Thyroid gland (tissue), 4 donors: ENCODE data around the gene ZC2HC1C. TPM values are rescaled to one million over a fixed set of nuclear protein-coding genes. Genes with fewer than 3 reads are reported as not detected.
"Not testable (repeated sequence)": the region's sequence is repeated elsewhere in the genome, so short reads cannot be mapped to it uniquely, and the experiment has no call there.

Experiments
- DNase-seq, 2 donors: peaks; one replicate each; pipeline ENCODE4 v3.0.0-alpha.2; 2019
- H3K27ac ChIP-seq, 3 donors: fragments of 200-600 bp; sonication (generic); 1 replicate in 2 of 3; 2 replicates in 1 of 3; pipeline ENCODE4 v1.5.1; 2016 to 2019; ENCODE audit warnings: mild to moderate bottlenecking in 1 of 3, moderate library complexity in 1 of 3
- H3K27me3 ChIP-seq: fragments of 200-600 bp; sonication (generic); one replicate; pipeline ENCODE4 v1.5.1; 2019
- H3K36me3 ChIP-seq, 2 donors: fragments of 200-600 bp; sonication (generic); one replicate each; pipeline ENCODE4 v1.5.1; 2016 to 2019
- H3K4me1 ChIP-seq, 2 donors: fragments of 200-600 bp; sonication (generic); one replicate each; pipeline ENCODE4 v1.5.1; 2017 to 2019
- H3K4me3 ChIP-seq, 3 donors: fragments of 200-600 bp; sonication (generic); replicated peaks in 1 of 3; 1 replicate in 2 of 3; 2 replicates in 1 of 3; pipeline ENCODE4 v1.5.1; 2016; ENCODE audit warnings: mild to moderate bottlenecking in 1 of 3
- H3K9me3 ChIP-seq: fragments of 200-600 bp; sonication (generic); one replicate; pipeline ENCODE4 v1.5.1; 2017
- CTCF ChIP-seq, 6 experiments: fragments of 200-600 bp in 3 of 6; fragments of 450-650 bp in 3 of 6; sonication (generic) in 3 of 6; IDR thresholded peaks; one replicate each; pipeline ENCODE4 v1.5.1; 2016 to 2019; ENCODE audit warnings: antibody characterized with exemption in 6 of 6, mild to moderate bottlenecking in 2 of 6, inconsistent platforms in 1 of 6, moderate library complexity in 1 of 6
- POLR2A ChIP-seq, 2 donors: fragments of 450-650 bp; IDR thresholded peaks; one replicate each; pipeline ENCODE4 v1.6.1; 2017; ENCODE audit warnings: antibody characterized with exemption in 2 of 2, mild to moderate bottlenecking in 2 of 2, moderate library complexity in 1 of 2
- WGBS, 2 donors: methylation state at CpG; one replicate each; pipeline ENCODE4 v1.1.5; 2017; 5-methylcytosine and 5-hydroxymethylcytosine counted together
- intact Hi-C: fragments of 100-400 bp; cut with DNase I; formaldehyde crosslinking; loops from one replicate; pipeline ENCODE4 v1.15.1; 2023
- total RNA-seq, 4 donors: library from RNA; depleted of rRNA; stranded (reverse); fragments of >200 nt; gene quantifications; one replicate each; pipeline ENCODE4 v1.2.3, GENCODE V29; 2016

The ZC2HC1C gene
- total RNA-seq, 4 donors from 2014 or later: 8.3 to 15.8 (median 12.4) TPM

- intact Hi-C loops: no loop called here
- peaks cover 20 to 22% of the 10 kb centered on the region in 2 donors for H3K36me3 ChIP-seq
- peaks cover 7 to 13% of the 10 kb centered on the region in 2 donors for H3K4me1 ChIP-seq
- no peak overlapping the region for H3K27ac ChIP-seq
- WGBS, 2 donors: 93 to 97% methylated on average over 7 of the region's 7 CpGs
- no peak for TF ChIP-seq CTCF (IDR thresholded peaks at IDR 0.05)
- TF ChIP-seq POLR2A (IDR thresholded peaks at IDR 0.05): no peak
- no peaks in the 10 kb centered on the region for H3K9me3 ChIP-seq
- H3K4me3 ChIP-seq: no peak overlapping the region
- no peak for DNase-seq
- no peaks in the 10 kb centered on the region for H3K27me3 ChIP-seq
Observed at GRCh38 chr14:75121552-75121951, 52.1 kb downstream of the ZC2HC1C start.

GRCh38 chr14:75123991-75124390 lies 54.5 kb downstream of the ZC2HC1C start:
- peaks cover 10 to 14% of the 10 kb centered on the region in 2 donors for H3K36me3 ChIP-seq
- no peaks in the 10 kb centered on the region for H3K27me3 ChIP-seq
- TF ChIP-seq POLR2A (IDR thresholded peaks at IDR 0.05) (no peak), CTCF (IDR thresholded peaks at IDR 0.05) (no peak)
- intact Hi-C loops: no loop called here
- no peak for DNase-seq
- H3K27ac ChIP-seq: no peak overlapping the region
- no peaks in the 10 kb centered on the region for H3K9me3 ChIP-seq
- peaks cover 22 to 28% of the 10 kb centered on the region in 2 donors for H3K4me1 ChIP-seq
- WGBS, 2 donors: 66 to 80% methylated on average over 7 of the region's 7 CpGs
- no peak overlapping the region for H3K4me3 ChIP-seq

- no peak for DNase-seq
- Histone ChIP-seq H3K4me1 (peaks cover 22 to 28% of the 10 kb centered on the region in 2 donors), H3K9me3 (no peaks in the 10 kb centered on the region), H3K36me3 (no peaks in the 10 kb centered on the region), H3K4me3 (peak overlapping the region in 1 of 3 donors; percentile 71), H3K27me3 (no peaks in the 10 kb centered on the region), H3K27ac (peak overlapping the region in 1 of 3 donors; percentile 95)
- no peak for TF ChIP-seq POLR2A (IDR thresholded peaks at IDR 0.05)
- no peak for TF ChIP-seq CTCF (IDR thresholded peaks at IDR 0.05)
- intact Hi-C loops: no loop called here
- WGBS, 2 donors: 76 to 78% methylated on average over 5 of the region's 5 CpGs
Observed at GRCh38 chr14:75125617-75126016, 56.2 kb downstream of the ZC2HC1C start.

GRCh38 chr14:75126121-75126544 lies 56.7 kb downstream of the ZC2HC1C start:
- H3K4me1 ChIP-seq: peaks cover 22 to 28% of the 10 kb centered on the region in 2 donors
- no peaks in the 10 kb centered on the region for H3K27me3 ChIP-seq
- no peak for TF ChIP-seq POLR2A (IDR thresholded peaks at IDR 0.05)
- TF ChIP-seq CTCF (IDR thresholded peaks at IDR 0.05): no peak
- DNase-seq: no peak
- WGBS, 2 donors: 1 to 5% methylated on average over 6 of the region's 6 CpGs
- H3K27ac ChIP-seq: peak overlapping the region in 2 of 3 donors; percentile 93 to 95
- no peaks in the 10 kb centered on the region for H3K9me3 ChIP-seq
- H3K36me3 ChIP-seq: no peaks in the 10 kb centered on the region
- intact Hi-C loops: no loop called here
- peak overlapping the region; percentile 70 to 83 (median 71) for H3K4me3 ChIP-seq

GRCh38 chr14:75126679-75127473 lies 57.4 kb downstream of the ZC2HC1C start, which contains the start of gene NEK9:
NEK9 (minus strand) TSS chr14:75127048; CDS start chr14:75126921, 127 bp downstream.
- Histone ChIP-seq H3K9me3 (no peaks in the 10 kb centered on the region), H3K4me1 (peaks cover 22 to 28% of the 10 kb centered on the region in 2 donors), H3K27ac (peak within 1 kb of the TSS; percentile 90 to 95 (median 93)), H3K36me3 (no peaks in the 10 kb centered on the region), H3K4me3 (peak within 1 kb of the TSS; percentile 70 to 83 (median 71)), H3K27me3 (no peaks in the 10 kb centered on the region)
- WGBS, 2 donors: 0 to 2% methylated on average over 26 to 30 of the region's 76 CpGs
- TF ChIP-seq CTCF (IDR thresholded peaks at IDR 0.05): peak in 1 of 6 experiments; percentile 17
- TF ChIP-seq POLR2A (IDR thresholded peaks at IDR 0.05): peak in 1 of 2 donors; percentile 80
- peak; percentile 90 to 91 for DNase-seq
- intact Hi-C loops: no loop called here

- intact Hi-C loops, H3K36me3 ChIP-seq, H3K27me3 ChIP-seq, H3K9me3 ChIP-seq: not testable (repeated sequence)
- Histone ChIP-seq H3K4me3 (peak overlapping the region; percentile 70 to 83 (median 71)), H3K27ac (peak overlapping the region; percentile 90 to 95 (median 93)), H3K4me1 (peaks cover 22 to 28% of the 10 kb centered on the region in 2 donors)
- DNase-seq: peak; percentile 17 to 26
- WGBS, 2 donors: 16 to 18% methylated on average over 16 of the region's 16 CpGs
Observed at GRCh38 chr14:75127474-75127820, 58.0 kb downstream of the ZC2HC1C start.
